HCT116 (cell line): ENCODE data around the gene TMCC1.

Source experiments
- EZH2 ChIP-seq: fragments of 200-600 bp; sonication (generic); IDR thresholded peaks from 2 replicates; pipeline ENCODE4 v1.6.1; 2017; ENCODE audit warnings: antibody characterized with exemption, mixed run types
- POLR2A ChIP-seq: IDR thresholded peaks from 2 replicates; pipeline ENCODE4 v1.7.0; 2011; ENCODE audit warnings: borderline replicate concordance; ENCODE audit not compliant: insufficient read depth, insufficient read length; ENCODE audit errors: extremely low read depth
- RAD21 ChIP-seq: IDR thresholded peaks from 2 replicates; pipeline ENCODE4 v1.6.1; 2012; ENCODE audit warnings: low read depth, mild to moderate bottlenecking

GRCh38 chr3:129609591-129610182 is 283.8 kb downstream of the TMCC1 start:
- TF ChIP-seq RAD21 (no peak), POLR2A (no peak), EZH2 (no peak)
